Superior temporal gyrus (tissue), 1 donor: ENCODE measurements around the gene SCART1.
"Not testable (repeated sequence)": the region's sequence is repeated elsewhere in the genome, so short reads cannot be mapped to it uniquely, and the experiment has no call there.

ENCODE experiments used
- DNase-seq: peaks from one replicate; pipeline ENCODE4 v3.0.0-alpha.2; 2016; ENCODE audit errors: extremely low spot score

Gene SCART1

GRCh38 chr10:133456041-133456951 lies 2.6 kb downstream of the SCART1 start:
- no peak for DNase-seq

GRCh38 chr10:133457100-133457841 lies 3.5 kb downstream of the SCART1 start:
- DNase-seq = no peak

- DNase-seq = no peak
Measured at GRCh38 chr10:133458021-133458709, 4.4 kb downstream of the SCART1 start.

GRCh38 chr10:133458710-133459453 lies 5.1 kb downstream of the SCART1 start:
- no peak for DNase-seq

- DNase-seq = no peak
Measured at GRCh38 chr10:133459454-133460207, 5.9 kb downstream of the SCART1 start.

- DNase-seq = no peak
Measured at GRCh38 chr10:133460208-133460769, 6.5 kb downstream of the SCART1 start.

- DNase-seq = no peak
Measured at GRCh38 chr10:133461027-133461426, 7.3 kb downstream of the SCART1 start.

GRCh38 chr10:133461841-133462240 lies 8.1 kb downstream of the SCART1 start:
- DNase-seq = no peak

- DNase-seq = no peak
Measured at GRCh38 chr10:133462512-133463305, 9.0 kb downstream of the SCART1 start.

- DNase-seq = no peak
Measured at GRCh38 chr10:133464582-133465031, 10.9 kb downstream of the SCART1 start.

GRCh38 chr10:133465191-133465949 lies 11.6 kb downstream of the SCART1 start:
- DNase-seq = no peak

GRCh38 chr10:133465950-133466474 lies 12.3 kb downstream of the SCART1 start:
- no peak for DNase-seq

GRCh38 chr10:133466683-133467275 lies 13.0 kb downstream of the SCART1 start:
- no peak for DNase-seq

GRCh38 chr10:133467286-133467911 lies 13.7 kb downstream of the SCART1 start:
- DNase-seq = no peak

GRCh38 chr10:133469205-133469604 lies 15.5 kb downstream of the SCART1 start:
- not testable (repeated sequence) for DNase-seq

GRCh38 chr10:133471300-133472109 lies 17.8 kb downstream of the SCART1 start:
- DNase-seq = no peak

GRCh38 chr10:133473270-133473669 lies 19.5 kb downstream of the SCART1 start:
- DNase-seq = no peak
